ENCODE data around the gene NUDT11. TPM values are rescaled to one million over a fixed set of nuclear protein-coding genes. Genes with fewer than 3 reads are reported as not detected.

NUDT11 gene
- total and polyA plus RNA-seq, 11 donors: 0.08 to 0.32 (median 0.13) TPM; not detected in 5

DNA sequence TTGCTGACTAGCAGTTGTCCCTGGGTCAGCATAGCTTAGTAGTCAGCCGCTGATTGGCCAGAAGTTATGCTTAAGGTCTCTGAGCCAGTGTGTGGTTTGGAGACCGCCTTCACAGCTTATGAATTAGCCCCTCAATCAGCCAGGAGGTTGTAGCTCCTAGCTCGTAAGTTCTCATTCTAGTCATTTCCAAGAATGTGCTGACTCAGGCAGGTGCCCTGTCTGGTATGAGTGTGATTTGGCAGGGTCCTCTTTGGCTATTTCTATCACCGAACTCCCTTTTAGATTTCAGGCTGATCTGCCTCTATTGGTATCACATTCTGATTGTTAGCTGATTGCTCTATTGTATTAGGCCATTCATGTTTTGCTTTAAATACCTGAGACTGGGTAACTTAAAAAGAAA, 33.1 kb downstream of the NUDT11 start:
- 81 to 87% (median 85%) methylated on average over 4 of the region's 4 CpGs for WGBS, 4 donors
- Histone ChIP-seq H3K9me3 (no peaks in the 10 kb centered on the region), H3K36me3 (no peaks in the 10 kb centered on the region), H3K27ac (no peak overlapping the region), H3K27me3 (peaks cover 0 to 27% (median 0%) of the 10 kb centered on the region in 9 donors), H3K4me3 (no peak overlapping the region), H3K4me1 (no peaks in the 10 kb centered on the region)
- no peak for TF ChIP-seq POLR2A (IDR thresholded peaks at IDR 0.05)
- TF ChIP-seq, protein P1, sequence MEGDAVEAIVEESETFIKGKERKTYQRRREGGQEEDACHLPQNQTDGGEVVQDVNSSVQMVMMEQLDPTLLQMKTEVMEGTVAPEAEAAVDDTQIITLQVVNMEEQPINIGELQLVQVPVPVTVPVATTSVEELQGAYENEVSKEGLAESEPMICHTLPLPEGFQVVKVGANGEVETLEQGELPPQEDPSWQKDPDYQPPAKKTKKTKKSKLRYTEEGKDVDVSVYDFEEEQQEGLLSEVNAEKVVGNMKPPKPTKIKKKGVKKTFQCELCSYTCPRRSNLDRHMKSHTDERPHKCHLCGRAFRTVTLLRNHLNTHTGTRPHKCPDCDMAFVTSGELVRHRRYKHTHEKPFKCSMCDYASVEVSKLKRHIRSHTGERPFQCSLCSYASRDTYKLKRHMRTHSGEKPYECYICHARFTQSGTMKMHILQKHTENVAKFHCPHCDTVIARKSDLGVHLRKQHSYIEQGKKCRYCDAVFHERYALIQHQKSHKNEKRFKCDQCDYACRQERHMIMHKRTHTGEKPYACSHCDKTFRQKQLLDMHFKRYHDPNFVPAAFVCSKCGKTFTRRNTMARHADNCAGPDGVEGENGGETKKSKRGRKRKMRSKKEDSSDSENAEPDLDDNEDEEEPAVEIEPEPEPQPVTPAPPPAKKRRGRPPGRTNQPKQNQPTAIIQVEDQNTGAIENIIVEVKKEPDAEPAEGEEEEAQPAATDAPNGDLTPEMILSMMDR (IDR thresholded peaks at IDR 0.05): no peak
- ATAC-seq (no peak), DNase-seq (no peak)
- intact Hi-C loops (cut with DNase I): loop anchor here in 3 of 10 donors (5.0 to 10.0 kb wide), 2 partner anchors 126 to 319 kb away; no protein-coding TSS in a partner anchor

DNA sequence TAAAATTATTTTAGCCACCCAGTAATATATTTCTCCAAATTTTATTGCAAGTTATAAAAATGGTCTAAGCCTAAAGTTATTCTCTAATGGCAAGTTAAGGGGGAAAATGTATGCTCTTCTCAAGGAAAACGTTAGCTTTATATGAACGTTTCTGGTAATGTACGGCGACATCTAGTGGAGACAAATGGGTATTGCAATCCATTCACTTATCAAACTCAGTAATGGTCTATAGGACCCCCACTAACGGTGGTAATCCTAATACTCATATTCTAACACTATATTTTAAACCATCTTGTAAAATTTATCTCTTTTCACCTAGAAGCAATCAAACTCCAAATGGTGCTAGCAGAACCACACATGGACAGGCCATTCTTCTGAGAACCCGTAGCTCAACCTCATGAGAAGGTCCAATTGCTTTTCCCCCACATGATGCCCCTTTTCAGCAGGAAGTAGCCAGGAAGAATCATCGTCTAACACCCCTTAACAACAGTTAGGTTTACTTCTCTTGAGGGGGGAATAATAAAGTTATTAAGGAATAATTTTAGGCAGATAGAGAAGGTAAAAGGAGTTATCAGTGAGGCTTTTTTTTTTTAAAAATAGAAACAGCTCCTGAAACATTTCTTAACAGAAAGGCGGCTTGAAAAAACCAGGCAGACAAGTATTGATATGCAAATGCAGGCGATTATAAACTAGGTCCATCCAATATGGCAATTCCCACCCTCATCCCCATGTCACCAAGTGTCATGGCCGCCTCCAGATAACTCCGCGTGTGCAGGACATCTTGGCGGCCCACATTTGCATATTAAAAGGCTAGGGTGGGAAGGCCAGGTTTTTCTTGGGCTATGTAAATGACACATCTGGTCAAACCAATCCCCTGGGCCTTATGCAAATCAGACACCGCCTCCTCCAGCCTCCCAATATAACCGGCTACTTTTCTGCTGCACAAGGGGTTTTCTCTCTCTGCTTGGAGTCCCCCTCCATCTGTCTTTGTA, 35.0 kb downstream of the NUDT11 start:
- intact Hi-C loops (cut with DNase I): loop anchor here in 3 of 10 donors (5.0 to 10.0 kb wide), 2 partner anchors 124 to 317 kb away; no protein-coding TSS in a partner anchor
- no peaks in the 10 kb centered on the region for H3K9me3 ChIP-seq
- H3K4me3 ChIP-seq: no peak overlapping the region
- H3K4me1 ChIP-seq: no peaks in the 10 kb centered on the region
- WGBS, 4 donors: 35 to 44% (median 38%) methylated on average over 15 of the region's 15 CpGs
- H3K27me3 ChIP-seq: peaks cover 0 to 27% (median 0%) of the 10 kb centered on the region in 9 donors
- no peaks in the 10 kb centered on the region for H3K36me3 ChIP-seq
- no peak overlapping the region for H3K27ac ChIP-seq
- TF ChIP-seq, protein P1 (IDR thresholded peaks at IDR 0.05): peak; percentile 53 to 91 (median 70)
- no peak for TF ChIP-seq POLR2A (IDR thresholded peaks at IDR 0.05)
- no peak for ATAC-seq
- no peak for DNase-seq

DNA sequence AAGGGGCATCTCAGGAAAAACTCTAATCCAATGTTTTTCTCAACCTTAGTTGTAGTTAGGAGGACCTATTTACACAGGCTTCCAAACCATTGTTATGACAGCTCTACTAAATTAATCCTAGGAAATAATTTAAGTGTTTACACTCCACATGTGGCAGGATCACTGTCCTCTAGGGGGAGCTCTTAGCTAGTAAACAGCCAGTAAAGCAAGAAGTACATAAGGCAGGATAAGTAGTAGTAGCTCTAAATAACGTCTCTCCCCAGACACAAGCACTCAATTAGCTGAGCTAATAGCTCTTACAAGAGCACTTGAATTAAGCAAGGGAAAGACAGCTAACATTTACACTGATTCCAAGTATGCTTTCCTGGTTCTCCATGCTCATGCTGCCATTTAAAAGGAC, 37.3 kb downstream of the NUDT11 start:
- Histone ChIP-seq H3K36me3 (no peaks in the 10 kb centered on the region), H3K27me3 (peaks cover 0 to 17% (median 0%) of the 10 kb centered on the region in 9 donors), H3K27ac (no peak overlapping the region), H3K4me3 (no peak overlapping the region), H3K4me1 (no peaks in the 10 kb centered on the region), H3K9me3 (no peaks in the 10 kb centered on the region)
- TF ChIP-seq POLR2A (IDR thresholded peaks at IDR 0.05): no peak
- TF ChIP-seq, protein P1 (IDR thresholded peaks at IDR 0.05): peak in 9 of 12 donors; percentile 8 to 50 (median 19)
- ATAC-seq (no peak), DNase-seq (no peak)
- 27 to 38% (median 32%) methylated on average over 1 of the region's 1 CpG for WGBS, 4 donors
- intact Hi-C loops (cut with DNase I): loop anchor here in 3 of 10 donors (5.0 to 10.0 kb wide), 3 partner anchors 122 to 314 kb away; partner anchors contain the start of gene NUDT10 (in 1 of the 3)

DNA sequence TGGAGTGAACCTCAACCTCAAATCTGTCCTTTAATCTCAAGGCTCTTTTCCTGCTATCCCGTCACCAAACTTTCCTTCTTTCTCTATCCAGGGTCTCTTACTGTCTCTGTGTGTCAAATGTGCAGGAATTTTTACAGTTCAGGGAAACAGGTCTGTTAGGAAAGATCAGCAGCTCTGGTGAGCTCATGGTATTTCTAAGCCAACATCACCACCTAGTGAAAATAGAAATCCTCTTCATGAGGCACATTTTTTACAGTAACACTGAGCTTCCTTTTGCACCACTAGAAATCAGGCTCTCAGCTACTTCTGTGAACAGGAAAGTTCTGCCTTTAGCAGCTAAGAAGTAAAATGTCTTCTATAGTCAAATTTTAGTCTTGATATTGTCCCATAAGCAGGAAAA, 39.6 kb downstream of the NUDT11 start:
- 0% methylated on average over 1 of the region's 1 CpG for WGBS, 4 donors
- peak in 1 of 4 donors; percentile 36 for ATAC-seq
- no peaks in the 10 kb centered on the region for H3K36me3 ChIP-seq

More for the DNA sequence above, 39.6 kb downstream of the NUDT11 start:
- Histone ChIP-seq H3K4me1 (no peaks in the 10 kb centered on the region), H3K9me3 (no peaks in the 10 kb centered on the region), H3K4me3 (no peak overlapping the region), H3K27ac (no peak overlapping the region), H3K27me3 (peaks cover 0 to 34% (median 0%) of the 10 kb centered on the region in 9 donors)
- TF ChIP-seq POLR2A (IDR thresholded peaks at IDR 0.05): no peak
- TF ChIP-seq, protein P1 (IDR thresholded peaks at IDR 0.05): peak in 1 of 12 donors; percentile 9
- intact Hi-C loops (cut with DNase I): loop anchor here in 3 of 10 donors (5.0 to 10.0 kb wide), 3 partner anchors 120 to 312 kb away; partner anchors contain the start of gene NUDT10 (in 1 of the 3)
- DNase-seq: no peak

All from heart left ventricle (tissue), 16 donors.